GM12891 (cell line): ENCODE measurements around the gene LILRA6.

Experiments
- PAX5 ChIP-seq: IDR thresholded peaks from 2 replicates; pipeline ENCODE4 v1.6.1; 2011; ENCODE audit warnings: low read length, moderate library complexity, mild to moderate bottlenecking; ENCODE audit not compliant: insufficient read depth, severe bottlenecking
- POLR2A ChIP-seq: IDR thresholded peaks from 2 replicates; pipeline ENCODE4 v1.6.1; 2011; ENCODE audit warnings: low read depth, low read length, control low read depth
- POLR2AphosphoS5 ChIP-seq: IDR thresholded peaks from 2 replicates; pipeline ENCODE4 v1.6.1; 2011; ENCODE audit warnings: low read depth, low read length, control low read depth
- POU2F2 ChIP-seq: IDR thresholded peaks from 2 replicates; pipeline ENCODE4 v1.6.1; 2011; ENCODE audit warnings: low read depth, mild to moderate bottlenecking, control low read depth, low read length, moderate library complexity
- SPI1 ChIP-seq: IDR thresholded peaks from 2 replicates; pipeline ENCODE4 v1.6.1; 2011; ENCODE audit warnings: low read depth, low read length, control low read depth
- TAF1 ChIP-seq: IDR thresholded peaks from 2 replicates; pipeline ENCODE4 v1.6.1; 2011; ENCODE audit warnings: low read depth, low read length, control low read depth

DNA sequence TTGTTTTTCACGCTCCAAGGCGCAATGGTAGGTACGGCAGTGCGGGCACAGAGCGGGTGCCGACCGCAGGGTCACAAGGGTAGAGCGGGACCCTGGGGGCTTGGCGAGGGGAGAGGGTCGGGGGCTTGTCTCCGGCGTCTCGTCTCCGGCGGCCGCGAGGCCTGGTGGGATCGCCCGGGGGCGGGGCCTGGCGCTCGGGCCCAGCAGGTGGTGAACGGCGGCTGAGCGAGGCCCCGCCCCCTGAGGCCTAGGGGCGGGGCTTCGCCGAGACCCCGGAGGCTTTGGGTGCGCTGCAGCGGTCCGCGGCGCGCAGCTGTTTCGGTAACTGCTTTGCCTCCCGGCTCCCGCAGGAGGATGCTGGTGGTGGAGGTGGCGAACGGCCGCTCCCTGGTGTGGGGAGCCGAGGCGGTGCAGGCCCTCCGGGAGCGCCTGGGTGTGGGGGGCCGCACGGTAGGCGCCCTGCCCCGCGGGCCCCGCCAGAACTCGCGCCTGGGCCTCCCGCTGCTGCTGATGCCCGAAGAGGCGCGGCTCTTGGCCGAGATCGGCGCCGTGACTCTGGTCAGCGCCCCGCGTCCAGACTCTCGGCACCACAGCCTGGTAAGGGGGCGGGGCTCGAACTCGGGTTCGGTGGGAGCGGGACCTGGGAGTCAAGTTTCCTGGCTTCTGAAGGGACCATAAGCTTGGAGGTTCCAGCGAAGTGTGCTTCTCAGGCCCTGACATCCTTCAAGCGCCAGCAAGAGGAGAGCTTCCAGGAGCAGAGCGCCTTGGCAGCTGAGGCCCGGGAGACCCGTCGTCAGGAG, 51.4 kb downstream of the LILRA6 start, which contains the start of gene TSEN34:
- TF ChIP-seq POLR2A (0 out of 2 replicates have a peak, but pooled peaks have one; percentile 14), POLR2AphosphoS5 (no peak), TAF1 (0 out of 2 replicates have a peak, but pooled peaks have one; percentile 49), POU2F2 (no peak), SPI1 (no peak), PAX5 (peak; percentile 54)
